IPS-18a (cell line): ENCODE measurements around the gene ARL3.

Source experiments
- H3K27ac ChIP-seq: one replicate; pipeline ENCODE4 v1.5.1; 2013; ENCODE audit warnings: low read length
- H3K27me3 ChIP-seq: one replicate; pipeline ENCODE4 v1.6.1; 2013; ENCODE audit warnings: mild to moderate bottlenecking, low read length; ENCODE audit not compliant: control insufficient read depth, insufficient read depth
- H3K36me3 ChIP-seq: one replicate; pipeline ENCODE4 v1.6.1; 2013; ENCODE audit warnings: low read depth, low read length; ENCODE audit not compliant: control insufficient read depth
- H3K4me1 ChIP-seq: one replicate; pipeline ENCODE4 v1.6.1; 2013; ENCODE audit warnings: low read depth, low read length; ENCODE audit not compliant: control insufficient read depth
- H3K4me3 ChIP-seq: one replicate; pipeline ENCODE4 v1.5.1; 2013; ENCODE audit warnings: low read length
- H3K9ac ChIP-seq: one replicate; pipeline ENCODE4 v1.6.1; 2013; ENCODE audit warnings: mild to moderate bottlenecking, low read length, moderate library complexity
- H3K9me3 ChIP-seq: one replicate; pipeline ENCODE4 v1.6.1; 2013; ENCODE audit warnings: low read depth, low read length; ENCODE audit not compliant: control insufficient read depth

The ARL3 gene

GRCh38 chr10:102626026-102626685 is 88.0 kb downstream of the ARL3 start:
- Histone ChIP-seq H3K36me3 (no peaks in the 10 kb centered on the region), H3K9ac (no peak overlapping the region), H3K27me3 (no peaks in the 10 kb centered on the region), H3K4me1 (peaks cover 49% of the 10 kb centered on the region), H3K4me3 (no peak overlapping the region), H3K27ac (no peak overlapping the region), H3K9me3 (no peaks in the 10 kb centered on the region)

- H3K4me3 ChIP-seq, result no peak overlapping the region
- H3K27me3 ChIP-seq, result no peaks in the 10 kb centered on the region
- H3K9me3 ChIP-seq, result no peaks in the 10 kb centered on the region
- no peaks in the 10 kb centered on the region for H3K36me3 ChIP-seq
- no peak overlapping the region for H3K27ac ChIP-seq
- H3K9ac ChIP-seq, result no peak overlapping the region
- peaks cover 43% of the 10 kb centered on the region for H3K4me1 ChIP-seq
Measured at GRCh38 chr10:102624751-102625645, 89.2 kb downstream of the ARL3 start.

- peaks cover 34% of the 10 kb centered on the region for H3K4me1 ChIP-seq
- no peak overlapping the region for H3K4me3 ChIP-seq
- no peaks in the 10 kb centered on the region for H3K9me3 ChIP-seq
- no peaks in the 10 kb centered on the region for H3K36me3 ChIP-seq
- H3K27me3 ChIP-seq, result no peaks in the 10 kb centered on the region
- no peak overlapping the region for H3K9ac ChIP-seq
- H3K27ac ChIP-seq, result no peak overlapping the region
Measured at GRCh38 chr10:102624094-102624493, 90.1 kb downstream of the ARL3 start.
